ENCODE measurements around the gene CARD14.
"Not testable (repeated sequence)": the region's sequence is repeated elsewhere in the genome, so short reads cannot be mapped to it uniquely, and the experiment has no call there.

The CARD14 gene

GRCh38 chr17:80151333-80151732 is 18.5 kb upstream of the CARD14 start:
- no peak for DNase-seq

- DNase-seq: no peak
Observed at GRCh38 chr17:80152081-80152702, 17.6 kb upstream of the CARD14 start.

- DNase-seq: no peak
Observed at GRCh38 chr17:80153004-80153403, 16.8 kb upstream of the CARD14 start.

GRCh38 chr17:80154166-80154565 is 15.7 kb upstream of the CARD14 start:
- no peak for DNase-seq

GRCh38 chr17:80155600-80155999 is 14.2 kb upstream of the CARD14 start:
- not testable (repeated sequence) for DNase-seq

- no peak for DNase-seq
Observed at GRCh38 chr17:80158846-80159245, 11.0 kb upstream of the CARD14 start.

GRCh38 chr17:80160536-80160935 is 9.3 kb upstream of the CARD14 start:
- no peak for DNase-seq

GRCh38 chr17:80163336-80163735 is 6.5 kb upstream of the CARD14 start:
- no peak for DNase-seq

- DNase-seq: no peak
Observed at GRCh38 chr17:80164185-80164584, 5.6 kb upstream of the CARD14 start.

- no peak for DNase-seq
Observed at GRCh38 chr17:80166446-80166845, 3.4 kb upstream of the CARD14 start.

- no peak for DNase-seq
Observed at GRCh38 chr17:80168371-80168770, 1.5 kb upstream of the CARD14 start.

- no peak for DNase-seq
Observed at GRCh38 chr17:80169107-80169506, 723 bp upstream of the CARD14 start.

- no peak for DNase-seq
Observed at GRCh38 chr17:80171681-80172080, 1.9 kb downstream of the CARD14 start.

- DNase-seq: no peak
Observed at GRCh38 chr17:80173126-80173525, 3.3 kb downstream of the CARD14 start.

GRCh38 chr17:80173916-80174315 is 4.1 kb downstream of the CARD14 start:
- DNase-seq: no peak

GRCh38 chr17:80176757-80177156 is 6.9 kb downstream of the CARD14 start:
- DNase-seq: no peak

GRCh38 chr17:80177986-80178595 is 8.3 kb downstream of the CARD14 start:
- no peak for DNase-seq

GRCh38 chr17:80180192-80180591 is 10.4 kb downstream of the CARD14 start:
- DNase-seq: no peak

GRCh38 chr17:80181431-80181830 is 11.6 kb downstream of the CARD14 start:
- no peak for DNase-seq

GRCh38 chr17:80182118-80182844 is 12.5 kb downstream of the CARD14 start:
- DNase-seq: no peak

- DNase-seq: no peak
Observed at GRCh38 chr17:80182845-80183223, 13.0 kb downstream of the CARD14 start.

- no peak for DNase-seq
Observed at GRCh38 chr17:80183581-80184422, 14.0 kb downstream of the CARD14 start.

- no peak for DNase-seq
Observed at GRCh38 chr17:80184423-80184714, 14.5 kb downstream of the CARD14 start.

- DNase-seq: no peak
Observed at GRCh38 chr17:80185968-80186367, 16.1 kb downstream of the CARD14 start.
